Cardiac muscle cell (in vitro differentiated cells and primary cell): Measurements from ENCODE around the gene GMEB2. TPM values are rescaled to one million over a fixed set of nuclear protein-coding genes. Genes with fewer than 3 reads are reported as not detected.

ENCODE experiments used
- DNase-seq, 2 donors: peaks; one replicate each; pipeline versions ENCODE4 v3.0.0 to v3.0.0-alpha.2; 2010 to 2017; ENCODE audit warnings: low read depth in 1 of 2, low spot score in 1 of 2
- H3K27ac ChIP-seq: fragments of 200-600 bp; sonication (generic); 2 replicates; pipeline ENCODE4 v1.5.1; 2016
- H3K27me3 ChIP-seq: fragments of 200-600 bp; sonication (generic); 2 replicates; pipeline ENCODE4 v1.6.0; 2016; ENCODE audit warnings: control low read depth
- H3K36me3 ChIP-seq: fragments of 200-600 bp; sonication (generic); 2 replicates; pipeline ENCODE4 v1.5.1; 2016; ENCODE audit warnings: control low read depth
- H3K4me1 ChIP-seq: fragments of 200-600 bp; sonication (generic); 2 replicates; pipeline ENCODE4 v1.8.1; 2017; ENCODE audit warnings: low read depth, mild to moderate bottlenecking, mixed run types
- H3K4me3 ChIP-seq: fragments of 200-600 bp; sonication (generic); 2 replicates; pipeline ENCODE4 v1.5.1; 2016; ENCODE audit warnings: mild to moderate bottlenecking
- H3K9me3 ChIP-seq: fragments of 200-600 bp; sonication (generic); 2 replicates; pipeline ENCODE4 v1.5.1; 2017; ENCODE audit warnings: low read depth, mild to moderate bottlenecking, control low read depth
- polyA plus RNA-seq: library from polyadenylated mRNA; unstranded; fragments of >200 nt; fragmentation: Nextera tagmentation; extraction: Ambion mirVana; gene quantifications from 2 replicates; pipeline ENCODE4 v1.2.1, GENCODE V29; 2016
- total RNA-seq: library from RNA; depleted of rRNA; stranded (reverse); fragments of >200 nt; gene quantifications from 2 replicates; pipeline ENCODE4 v1.2.3, GENCODE V29; 2016
- TF ChIP-seq, protein P1 (sequence below): IDR thresholded peaks from 2 replicates; pipeline ENCODE4 v1.5.1; 2012; ENCODE audit warnings: low read depth, mild to moderate bottlenecking, low read length

The GMEB2 gene
- total and polyA plus RNA-seq, 2 experiments from 2014 or later = 11.4 to 15.4 TPM

GRCh38 chr20:63668351-63668750 is 41.5 kb upstream of the GMEB2 start:
- Histone ChIP-seq H3K9me3 (no peaks in the 10 kb centered on the region), H3K27ac (no peak overlapping the region), H3K4me3 (no peak overlapping the region), H3K36me3 (peaks cover 15% of the 10 kb centered on the region), H3K27me3 (no peaks in the 10 kb centered on the region), H3K4me1 (no peaks in the 10 kb centered on the region)
- TF ChIP-seq, protein P1, sequence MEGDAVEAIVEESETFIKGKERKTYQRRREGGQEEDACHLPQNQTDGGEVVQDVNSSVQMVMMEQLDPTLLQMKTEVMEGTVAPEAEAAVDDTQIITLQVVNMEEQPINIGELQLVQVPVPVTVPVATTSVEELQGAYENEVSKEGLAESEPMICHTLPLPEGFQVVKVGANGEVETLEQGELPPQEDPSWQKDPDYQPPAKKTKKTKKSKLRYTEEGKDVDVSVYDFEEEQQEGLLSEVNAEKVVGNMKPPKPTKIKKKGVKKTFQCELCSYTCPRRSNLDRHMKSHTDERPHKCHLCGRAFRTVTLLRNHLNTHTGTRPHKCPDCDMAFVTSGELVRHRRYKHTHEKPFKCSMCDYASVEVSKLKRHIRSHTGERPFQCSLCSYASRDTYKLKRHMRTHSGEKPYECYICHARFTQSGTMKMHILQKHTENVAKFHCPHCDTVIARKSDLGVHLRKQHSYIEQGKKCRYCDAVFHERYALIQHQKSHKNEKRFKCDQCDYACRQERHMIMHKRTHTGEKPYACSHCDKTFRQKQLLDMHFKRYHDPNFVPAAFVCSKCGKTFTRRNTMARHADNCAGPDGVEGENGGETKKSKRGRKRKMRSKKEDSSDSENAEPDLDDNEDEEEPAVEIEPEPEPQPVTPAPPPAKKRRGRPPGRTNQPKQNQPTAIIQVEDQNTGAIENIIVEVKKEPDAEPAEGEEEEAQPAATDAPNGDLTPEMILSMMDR = no peak
- DNase-seq = no peak

- no peak overlapping the region for H3K4me3 ChIP-seq
- TF ChIP-seq, protein P1 = no peak
- no peak overlapping the region for H3K27ac ChIP-seq
- no peaks in the 10 kb centered on the region for H3K27me3 ChIP-seq
- no peak for DNase-seq
- no peaks in the 10 kb centered on the region for H3K9me3 ChIP-seq
- peaks cover 15% of the 10 kb centered on the region for H3K36me3 ChIP-seq
- H3K4me1 ChIP-seq = no peaks in the 10 kb centered on the region
Measured at GRCh38 chr20:63667858-63668257, 41.0 kb upstream of the GMEB2 start.

- Histone ChIP-seq H3K9me3 (no peaks in the 10 kb centered on the region), H3K4me1 (no peaks in the 10 kb centered on the region), H3K4me3 (no peak overlapping the region), H3K36me3 (peaks cover 15% of the 10 kb centered on the region), H3K27ac (no peak overlapping the region), H3K27me3 (no peaks in the 10 kb centered on the region)
- TF ChIP-seq, protein P1 = no peak
- DNase-seq = no peak
Measured at GRCh38 chr20:63665708-63666107, 38.8 kb upstream of the GMEB2 start.

GRCh38 chr20:63664861-63665594 is 38.1 kb upstream of the GMEB2 start:
- H3K4me1 ChIP-seq = no peaks in the 10 kb centered on the region
- DNase-seq = peak; percentile 50 to 52
- TF ChIP-seq, protein P1 = no peak
- H3K27me3 ChIP-seq = no peaks in the 10 kb centered on the region
- no peaks in the 10 kb centered on the region for H3K9me3 ChIP-seq
- no peak overlapping the region for H3K27ac ChIP-seq
- H3K4me3 ChIP-seq = no peak overlapping the region
- H3K36me3 ChIP-seq = peaks cover 15% of the 10 kb centered on the region

- no peak overlapping the region for H3K4me3 ChIP-seq
- TF ChIP-seq, protein P1 = no peak
- H3K27ac ChIP-seq = no peak overlapping the region
- no peak for DNase-seq
- H3K27me3 ChIP-seq = no peaks in the 10 kb centered on the region
- H3K36me3 ChIP-seq = peaks cover 15% of the 10 kb centered on the region
- H3K4me1 ChIP-seq = no peaks in the 10 kb centered on the region
- H3K9me3 ChIP-seq = no peaks in the 10 kb centered on the region
Measured at GRCh38 chr20:63664143-63664851, 37.4 kb upstream of the GMEB2 start.
